H1 (cell line): ENCODE data around the gene ADD1. TPM values are rescaled to one million over a fixed set of nuclear protein-coding genes. Genes with fewer than 3 reads are reported as not detected.

ENCODE experiments used
- CTCF ChIA-PET: fragments of 300-600 bp; sonication (Branson Sonifier 250); formaldehyde crosslinking; loops from one replicate; lab custom pipeline; 2021; ENCODE audit not compliant: partially characterized antibody; lab: Charles Lee
- POLR2A ChIA-PET: fragments of 300-600 bp; sonication (Branson Sonifier 250); formaldehyde crosslinking; loops from one replicate; lab custom pipeline; 2021; ENCODE audit warnings: inconsistent platforms; ENCODE audit not compliant: partially characterized antibody; lab: Charles Lee
- DNase-seq, 2 experiments: peaks; one replicate each; pipeline versions ENCODE4 v3.0.0 to v3.0.0-alpha.2; 2010 to 2022; ENCODE audit warnings: low spot score in 2 of 2, low read depth in 1 of 2, mixed read lengths in 1 of 2
- FAIRE-seq: peaks from 2 replicates; lab custom pipeline; 2011; peaks lifted over from hg19 to GRCh38; lab: Jason Lieb, UNC
- H2AFZ ChIP-seq: 2 replicates; pipeline ENCODE4 v1.8.1; 2012; ENCODE audit warnings: low read length, inconsistent platforms
- H2AK5ac ChIP-seq: 2 replicates; pipeline ENCODE4 v1.6.1; 2013; ENCODE audit warnings: low read depth, low read length
- H2BK120ac ChIP-seq: replicated peaks from 2 replicates; pipeline ENCODE3; 2013; ENCODE audit warnings: low read depth, low read length, inconsistent platforms
- H2BK12ac ChIP-seq: 2 replicates; pipeline ENCODE4 v1.6.1; 2013; ENCODE audit warnings: low read depth, low read length
- H2BK15ac ChIP-seq: 2 replicates; pipeline ENCODE4 v1.6.1; 2013; ENCODE audit warnings: low read length
- H2BK20ac ChIP-seq: 2 replicates; pipeline ENCODE4 v1.6.1; 2013; ENCODE audit warnings: low read length
- H2BK5ac ChIP-seq: 2 replicates; pipeline ENCODE4 v1.6.1; 2013; ENCODE audit warnings: low read depth, low read length
- H3K14ac ChIP-seq: 2 replicates; pipeline ENCODE4 v1.6.1; 2013; ENCODE audit warnings: inconsistent platforms; ENCODE audit not compliant: insufficient read length
- H3K18ac ChIP-seq: 2 replicates; pipeline ENCODE4 v1.6.1; 2013; ENCODE audit warnings: low read length; ENCODE audit errors: extremely low read depth
- H3K23ac ChIP-seq: 2 replicates; pipeline ENCODE4 v1.6.1; 2013; ENCODE audit warnings: inconsistent platforms; ENCODE audit not compliant: insufficient read length
- H3K23me2 ChIP-seq: 2 replicates; pipeline ENCODE4 v1.6.1; 2013; ENCODE audit warnings: low read depth, low read length
- H3K27ac ChIP-seq: 2 replicates; pipeline ENCODE4 v1.6.1; 2011; ENCODE audit warnings: low read depth, low read length, inconsistent platforms
- H3K27me3 ChIP-seq, 4 experiments: replicated peaks in 1 of 4; 1 replicate in 1 of 4; 2 replicates in 3 of 4; pipeline versions ENCODE4 v1.6.1 to v1.8.1; 2011 to 2013; ENCODE audit warnings: low read length in 3 of 4, mild to moderate bottlenecking in 3 of 4, inconsistent platforms in 2 of 4, mixed read lengths in 2 of 4, moderate library complexity in 1 of 4; ENCODE audit not compliant: control insufficient read depth in 3 of 4, insufficient read depth in 3 of 4; ENCODE audit errors: extremely low read depth in 1 of 4
- H3K36me3 ChIP-seq, 4 experiments: 2 replicates each; pipeline versions ENCODE4 v1.6.1 to v1.8.1; 2011 to 2013; ENCODE audit warnings: mild to moderate bottlenecking in 4 of 4, low read length in 3 of 4, moderate library complexity in 2 of 4, control low read depth in 1 of 4, inconsistent platforms in 1 of 4; ENCODE audit not compliant: insufficient read depth in 4 of 4, control insufficient read depth in 2 of 4
- H3K4ac ChIP-seq: replicated peaks from 2 replicates; pipeline ENCODE3; 2013; ENCODE audit warnings: low read length, low read depth, mixed read lengths, inconsistent platforms; ENCODE audit not compliant: insufficient read length
- H3K4me1 ChIP-seq, 4 experiments: replicated peaks in 1 of 4; 1 replicate in 1 of 4; 2 replicates in 3 of 4; pipeline versions ENCODE4 v1.6.1 to v1.8.1; 2011 to 2013; ENCODE audit warnings: low read length in 3 of 4, inconsistent platforms in 2 of 4, mixed read lengths in 1 of 4; ENCODE audit not compliant: insufficient read depth in 4 of 4, control insufficient read depth in 3 of 4
- H3K4me2 ChIP-seq, 2 experiments: 2 replicates each; pipeline versions ENCODE4 v1.6.1 to v1.8.1; 2011 to 2013; ENCODE audit warnings: low read depth in 2 of 2, low read length in 2 of 2, control low read depth in 1 of 2, inconsistent platforms in 1 of 2, mild to moderate bottlenecking in 1 of 2; ENCODE audit not compliant: insufficient read depth in 1 of 2
- H3K4me3 ChIP-seq, 4 experiments: fragments of 200-600, 300-600 bp in 1 of 4; sonication (generic), shearing (Covaris generic), sonication (Bioruptor Twin) in 1 of 4; 2 replicates each; pipeline versions ENCODE4 v1.5.1 to v1.8.1; 2011 to 2016; ENCODE audit warnings: low read length in 4 of 4, low read depth in 3 of 4, control low read depth in 2 of 4, inconsistent platforms in 2 of 4, mild to moderate bottlenecking in 2 of 4, mixed read lengths in 1 of 4, moderate library complexity in 1 of 4; ENCODE audit not compliant: insufficient read depth in 2 of 4; ENCODE audit errors: extremely low read depth in 1 of 4
- H3K56ac ChIP-seq: replicated peaks from 2 replicates; pipeline ENCODE3; 2013; ENCODE audit warnings: low read depth, mild to moderate bottlenecking, mixed read lengths, low read length, inconsistent platforms; ENCODE audit not compliant: insufficient read length
- H3K79me1 ChIP-seq: 2 replicates; pipeline ENCODE4 v1.6.1; 2013; ENCODE audit warnings: low read depth, low read length, control low read depth
- H3K79me2 ChIP-seq, 2 experiments: 2 replicates each; pipeline versions ENCODE4 v1.6.1 to v1.8.1; 2012 to 2013; ENCODE audit warnings: low read length in 2 of 2, mild to moderate bottlenecking in 2 of 2, inconsistent platforms in 1 of 2; ENCODE audit not compliant: insufficient read depth in 2 of 2, control insufficient read depth in 1 of 2
- H3K9ac ChIP-seq, 4 experiments: replicated peaks in 1 of 4; 1 replicate in 1 of 4; 2 replicates in 3 of 4; pipeline versions ENCODE4 v1.6.1 to v1.8.1; 2011 to 2013; ENCODE audit warnings: low read depth in 3 of 4, low read length in 3 of 4, control low read depth in 2 of 4, mild to moderate bottlenecking in 2 of 4, moderate library complexity in 2 of 4, inconsistent platforms in 1 of 4; ENCODE audit errors: extremely low read depth in 1 of 4
- H3K9me3 ChIP-seq, 2 experiments: 2 replicates each; pipeline versions ENCODE4 v1.6.1 to v1.8.1; 2012 to 2013; ENCODE audit warnings: mild to moderate bottlenecking in 2 of 2, moderate library complexity in 2 of 2, control low read depth in 1 of 2, inconsistent platforms in 1 of 2, low read depth in 1 of 2, low read length in 1 of 2, mixed read lengths in 1 of 2; ENCODE audit not compliant: insufficient read depth in 2 of 2
- H4K20me1 ChIP-seq, 2 experiments: replicated peaks in 1 of 2; 2 replicates each; pipeline versions ENCODE3 to v1.8.1; 2011 to 2013; ENCODE audit warnings: inconsistent platforms in 2 of 2, low read length in 2 of 2, mild to moderate bottlenecking in 1 of 2; ENCODE audit not compliant: insufficient read depth in 2 of 2, control insufficient read depth in 1 of 2
- H4K5ac ChIP-seq: 2 replicates; pipeline ENCODE4 v1.6.1; 2013; ENCODE audit warnings: low read length, low read depth, mixed read lengths, inconsistent platforms; ENCODE audit not compliant: insufficient read length
- H4K8ac ChIP-seq: 2 replicates; pipeline ENCODE4 v1.8.0; 2013; ENCODE audit warnings: mild to moderate bottlenecking, moderate library complexity, low read length, inconsistent platforms; ENCODE audit not compliant: insufficient read depth; ENCODE audit errors: extremely low read depth
- H4K91ac ChIP-seq: replicated peaks from 2 replicates; pipeline ENCODE3; 2013; ENCODE audit warnings: low read length, mixed read lengths, inconsistent platforms; ENCODE audit not compliant: insufficient read length
- CTCF ChIP-seq, 3 experiments: IDR thresholded peaks; 1 replicate in 2 of 3; 2 replicates in 1 of 3; pipeline versions ENCODE4 v1.5.1 to v1.6.1; 2011; ENCODE audit warnings: low read length in 3 of 3, mild to moderate bottlenecking in 3 of 3, inconsistent platforms in 2 of 3, low read depth in 1 of 3, moderate library complexity in 1 of 3; ENCODE audit not compliant: insufficient read depth in 1 of 3; ENCODE audit errors: control extremely low read depth in 1 of 3
- GABPA ChIP-seq: IDR thresholded peaks from 2 replicates; pipeline ENCODE4 v1.6.1; 2011; ENCODE audit warnings: mild to moderate bottlenecking, low read length, moderate library complexity, borderline replicate concordance; ENCODE audit not compliant: insufficient read depth
- MAFK ChIP-seq: IDR thresholded peaks from 2 replicates; pipeline ENCODE4 v1.6.1; 2012; ENCODE audit warnings: low read depth, mild to moderate bottlenecking, improper control_type of control experiment, low read length
- SP4 ChIP-seq: IDR thresholded peaks from 2 replicates; pipeline ENCODE4 v1.6.1; 2012; ENCODE audit warnings: low read length, inconsistent platforms
- WGBS, 2 experiments: shearing (Covaris generic) in 1 of 2; methylation state at CpG; one replicate each; pipeline versions ENCODE4 v1.1.6 to v1.1.7; 2013 to 2015; ENCODE audit warnings: low lambda C conversion rate in 2 of 2, mixed read lengths in 2 of 2, inconsistent platforms in 1 of 2, low coverage in 1 of 2, missing lambda C conversion rate in 1 of 2; ENCODE audit not compliant: insufficient replicate concordance in 2 of 2, insufficient coverage in 1 of 2, insufficient read length in 1 of 2; ENCODE audit errors: extremely low coverage in 1 of 2, missing lambda C conversion rate in 1 of 2; 5-methylcytosine and 5-hydroxymethylcytosine counted together
- polyA plus RNA-seq, 7 experiments: library from polyadenylated mRNA; depleted of rRNA in 3 of 7; stranded (reverse) in 5 of 7; unstranded in 2 of 7; fragments of >200 nt in 5 of 7; fragments of 200-250 nt in 2 of 7; gene quantifications; 1 replicate in 5 of 7; 2 replicates in 1 of 7; 4 replicates in 1 of 7; pipeline versions ENCODE4 v1.2.1 to v1.2.3, GENCODE V29; 2011 to 2013; ENCODE audit warnings: missing spikeins in 2 of 7, mixed read lengths in 2 of 7
- total RNA-seq: library from RNA; stranded (reverse); fragmentation: NEBNext Ultra II Directional; extraction: Animal tissue kit (Norgen Biotek cat#: 25700); gene quantifications from 2 replicates; pipeline ENCODE4 v1.2.1, GENCODE V29; 2021

ADD1 gene
- total and polyA plus RNA-seq, 2 of the 8 experiments (the other 6 are each of a cell fraction or from before 2014, with no cell fraction given) = 113 to 143 TPM

GRCh38 chr4:2927696-2928075, 84.0 kb downstream of the ADD1 start:
- no peak overlapping the region for H2AFZ ChIP-seq
- CTCF ChIA-PET = interaction anchor here (0.8 to 1.1 kb wide), 3 partner anchors 9 to 21 kb away, joined by 3 to 4 read pairs (median 3); no protein-coding TSS in a partner anchor
- no peak overlapping the region for H3K14ac ChIP-seq

More at GRCh38 chr4:2927696-2928075, 84.0 kb downstream of the ADD1 start:
- Histone ChIP-seq H3K23me2 (no peaks in the 10 kb centered on the region), H2BK20ac (no peak overlapping the region), H4K20me1 (peaks cover 4 to 17% of the 10 kb centered on the region in 2 experiments), H3K79me2 (no peaks in the 10 kb centered on the region; a peak in 2 of 4 replicates), H3K4me1 (peaks cover 3 to 12% (median 7%) of the 10 kb centered on the region in 4 experiments; a peak in 6 of 7 replicates), H3K4ac (no peak overlapping the region), H2BK12ac (no peak overlapping the region), H3K4me3 (no peak overlapping the region), H2BK5ac (no peak overlapping the region), H3K56ac (no peak overlapping the region), H2AK5ac (no peak overlapping the region), H3K9me3 (peaks cover 0 to 8% of the 10 kb centered on the region in 2 experiments; a peak in 1 of 4 replicates)
- TF ChIP-seq GABPA (no peak), MAFK (no peak), CTCF (IDR thresholded peaks at IDR 0.05; ENCODE audit: control extremely low read depth in 1 of 3, insufficient read depth in 1 of 3, low read depth in 1 of 3, low read length in 3 of 3) (no peak), SP4 (no peak)
- TF ChIP-seq, all 59 proteins: peak for 0
- H4K5ac ChIP-seq = no peak overlapping the region
- H3K36me3 ChIP-seq = peaks cover 4 to 35% (median 24%) of the 10 kb centered on the region in 4 experiments
- peaks cover 2% of the 10 kb centered on the region for H3K79me1 ChIP-seq
- H3K27ac ChIP-seq = no peak overlapping the region
- no peak overlapping the region for H2BK120ac ChIP-seq
- H3K23ac ChIP-seq = no peak overlapping the region
- no peaks in the 10 kb centered on the region for H3K27me3 ChIP-seq
- WGBS, 2 experiments = 91% methylated on average over 12 of the region's 12 CpGs; no CpG with 5 or more reads in 1 of the 2 experiments
- no peak for DNase-seq
- POLR2A ChIA-PET = interaction anchor here (1.1 to 5.7 kb wide), 2 partner anchors 10 to 17 kb away, joined by 3 to 45 read pairs; no protein-coding TSS in a partner anchor
- no peak overlapping the region for H3K4me2 ChIP-seq
- H3K9ac ChIP-seq = no peak overlapping the region
- no peak overlapping the region for H2BK15ac ChIP-seq
- no peak overlapping the region for H3K18ac ChIP-seq
- FAIRE-seq = no peak
- H4K8ac ChIP-seq = no peak overlapping the region
- H4K91ac ChIP-seq = no peak overlapping the region
